Endothelial cell of umbilical vein (primary cell): ENCODE measurements around the gene KISS1R.

Experiments used
- CTCF ChIP-seq, 2 donors: IDR thresholded peaks; 1 replicate in 1 of 2; 2 replicates in 1 of 2; pipeline ENCODE4 v1.5.1; 2011; ENCODE audit warnings: low read length in 2 of 2, mild to moderate bottlenecking in 2 of 2, moderate library complexity in 2 of 2, control low read depth in 1 of 2, inconsistent platforms in 1 of 2, low read depth in 1 of 2; ENCODE audit not compliant: insufficient read depth in 1 of 2; ENCODE audit errors: extremely low read depth in 1 of 2
- EZH2 ChIP-seq: IDR thresholded peaks from 2 replicates; pipeline ENCODE4 v1.6.1; 2012; ENCODE audit warnings: borderline replicate concordance, low read depth, mild to moderate bottlenecking, moderate library complexity, low read length, inconsistent platforms; ENCODE audit not compliant: severe bottlenecking
- FOS ChIP-seq: IDR thresholded peaks from 2 replicates; pipeline ENCODE4 v1.6.1; 2011; ENCODE audit warnings: mild to moderate bottlenecking, low read length, moderate library complexity, borderline replicate concordance; ENCODE audit not compliant: insufficient read depth
- GATA2 ChIP-seq: IDR thresholded peaks from 2 replicates; pipeline ENCODE4 v1.7.0; 2011; ENCODE audit warnings: low read depth, mild to moderate bottlenecking, moderate library complexity, mixed read lengths, low read length; ENCODE audit not compliant: insufficient read length, insufficient read depth
- MAX ChIP-seq: IDR thresholded peaks from 2 replicates; pipeline ENCODE4 v1.6.1; 2011; ENCODE audit not compliant: insufficient read depth, insufficient read length
- MYC ChIP-seq: IDR thresholded peaks from one replicate; pipeline ENCODE4 v1.6.1; 2011; ENCODE audit warnings: mild to moderate bottlenecking, low read depth, low read length
- POLR2A ChIP-seq: IDR thresholded peaks from 2 replicates; pipeline ENCODE4 v1.6.1; 2012; ENCODE audit warnings: low read depth, mild to moderate bottlenecking, control low read depth, low read length
- POLR2AphosphoS5 ChIP-seq: IDR thresholded peaks from 2 replicates; pipeline ENCODE4 v1.6.1; 2012; ENCODE audit warnings: low read depth, mild to moderate bottlenecking, control low read depth, low read length, moderate library complexity; ENCODE audit not compliant: insufficient read depth

- no peak for TF ChIP-seq CTCF (IDR thresholded peaks at IDR 0.05; ENCODE audit: extremely low read depth in 1 of 2, insufficient read depth in 1 of 2, low read depth in 1 of 2, low read length in 2 of 2)
- no peak for TF ChIP-seq POLR2A
- no peak for TF ChIP-seq EZH2
- TF ChIP-seq FOS = no peak
- TF ChIP-seq POLR2AphosphoS5 = no peak
- TF ChIP-seq MAX = no peak
- no peak for TF ChIP-seq MYC
- no peak for TF ChIP-seq GATA2
Observed at GRCh38 chr19:933553-933882, 16.4 kb downstream of the KISS1R start.
